Activated CD8-positive, alpha-beta memory T cell treated with anti-CD3 and anti-CD28 coated beads, Interleukin-2, amount 50 U/mL, for 24 hours (primary cell): ENCODE results near the gene NTMT1.
"Not testable (repeated sequence)": the region's sequence is repeated elsewhere in the genome, so short reads cannot be mapped to it uniquely, and the experiment has no call there.

Source experiments
- DNase-seq: peaks from one replicate; pipeline ENCODE4 v3.0.0-alpha.2; 2020; ENCODE audit errors: extremely low read depth

NTMT1 gene

DNA sequence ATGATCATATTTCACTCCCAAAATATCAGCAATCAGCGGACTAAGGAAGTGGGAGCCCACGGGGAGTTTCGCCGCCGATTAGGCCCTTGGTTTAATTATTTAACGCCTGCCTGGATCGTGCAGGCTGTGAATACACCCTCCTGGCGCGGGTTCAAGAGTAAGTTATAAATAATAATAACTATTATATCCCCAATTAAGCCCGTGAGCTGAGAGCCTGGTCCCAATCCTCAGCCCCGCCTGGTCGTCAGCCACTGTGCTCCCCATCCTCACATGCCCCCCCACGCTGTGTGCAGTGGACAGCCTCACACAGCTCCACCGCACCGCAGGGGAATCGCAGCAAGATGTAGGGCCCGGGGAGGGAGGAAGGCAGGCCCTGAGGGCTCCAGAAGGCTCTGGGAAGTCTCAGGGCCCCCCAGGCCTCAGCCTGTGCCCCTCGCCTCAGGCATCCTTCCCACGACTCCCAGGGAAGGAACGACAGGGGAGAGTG, 28.6 kb downstream of the NTMT1 start:
- no peak for DNase-seq

DNA sequence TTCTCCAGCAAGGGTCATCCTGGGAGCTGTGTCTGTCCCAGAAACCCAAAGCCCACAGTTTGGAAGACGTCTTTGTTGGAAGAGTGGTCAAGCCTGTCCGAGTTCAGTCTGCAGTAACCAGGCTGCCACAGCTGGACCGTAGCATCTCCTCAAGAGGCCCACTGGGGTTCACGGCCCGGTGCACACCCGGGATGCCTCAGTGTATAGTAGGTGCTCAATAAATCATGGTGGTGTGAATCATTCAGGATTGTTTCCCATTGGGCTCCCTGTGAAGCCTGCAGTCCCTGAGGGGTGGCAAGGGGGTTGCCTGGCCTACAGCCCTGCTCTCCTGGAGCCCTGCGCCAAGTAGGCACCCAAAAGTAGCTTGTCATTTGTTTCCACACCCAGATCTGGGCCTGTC, 29.2 kb downstream of the NTMT1 start:
- DNase-seq = no peak

DNA sequence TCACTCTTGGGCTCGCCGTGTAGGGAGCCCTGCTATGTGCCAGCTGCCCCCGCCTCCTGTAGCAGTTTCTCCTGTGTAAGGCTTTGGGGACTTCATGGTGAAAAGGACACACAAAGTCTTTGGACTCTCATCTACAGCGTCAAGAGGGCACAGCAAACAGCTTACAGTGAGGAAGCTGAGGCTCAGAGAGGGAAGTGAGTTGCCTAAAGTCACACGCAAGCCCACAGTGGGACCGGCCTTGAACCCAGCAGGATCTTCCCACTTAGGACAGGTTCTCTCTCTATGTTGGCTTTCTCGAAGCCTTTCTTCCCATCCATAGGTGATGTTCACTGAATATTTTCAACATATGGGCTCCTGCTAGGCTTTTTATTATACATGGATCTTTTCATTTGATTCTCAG, 29.7 kb downstream of the NTMT1 start:
- no peak for DNase-seq

DNA sequence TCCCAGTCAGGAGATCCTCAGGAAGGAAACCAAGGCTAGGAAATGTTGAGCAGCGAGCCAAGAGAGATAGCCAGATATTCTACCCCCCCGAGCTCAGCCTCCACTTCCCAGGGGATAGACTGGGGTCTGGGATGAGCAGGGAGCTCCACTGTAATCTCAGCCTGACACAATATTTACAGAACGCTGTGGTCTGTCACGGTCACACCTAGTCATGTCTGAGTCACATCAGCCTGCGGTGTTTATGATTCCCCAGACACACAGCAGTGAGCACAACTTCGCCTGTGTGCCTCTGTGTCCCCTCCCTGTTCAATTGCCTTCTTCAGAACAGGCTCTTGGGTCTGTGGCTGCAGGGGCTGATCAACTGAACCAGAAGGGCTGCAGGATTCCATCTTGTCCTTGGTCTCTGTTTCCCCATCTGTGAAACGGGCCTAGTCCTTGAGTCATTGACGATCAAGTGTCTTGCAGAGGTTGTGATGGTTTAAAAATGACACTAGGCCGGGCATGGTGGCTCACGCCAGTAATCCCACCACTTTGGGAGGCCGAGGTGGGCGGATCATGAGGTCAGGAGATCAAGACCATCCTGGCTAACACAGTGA, 30.9 kb downstream of the NTMT1 start:
- DNase-seq = no peak

DNA sequence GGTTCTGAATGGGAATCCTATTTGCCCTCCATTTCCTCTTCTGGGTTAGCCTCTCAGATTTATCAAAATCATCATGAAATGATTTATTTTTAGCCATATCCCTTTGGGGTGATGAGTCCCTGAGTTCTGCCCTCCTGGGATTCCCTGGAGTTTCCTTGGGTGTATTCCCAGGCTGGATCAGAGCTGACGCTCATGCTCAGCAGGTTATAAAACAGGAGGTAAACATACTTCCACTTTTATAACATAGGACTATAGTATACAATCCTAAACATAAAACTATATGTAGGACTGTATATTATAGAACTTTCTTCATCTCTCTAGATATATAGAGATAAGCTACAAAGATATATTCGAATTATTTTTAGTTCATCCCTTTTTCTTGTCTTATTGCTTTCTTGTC, 35.1 kb downstream of the NTMT1 start:
- DNase-seq = no peak

DNA sequence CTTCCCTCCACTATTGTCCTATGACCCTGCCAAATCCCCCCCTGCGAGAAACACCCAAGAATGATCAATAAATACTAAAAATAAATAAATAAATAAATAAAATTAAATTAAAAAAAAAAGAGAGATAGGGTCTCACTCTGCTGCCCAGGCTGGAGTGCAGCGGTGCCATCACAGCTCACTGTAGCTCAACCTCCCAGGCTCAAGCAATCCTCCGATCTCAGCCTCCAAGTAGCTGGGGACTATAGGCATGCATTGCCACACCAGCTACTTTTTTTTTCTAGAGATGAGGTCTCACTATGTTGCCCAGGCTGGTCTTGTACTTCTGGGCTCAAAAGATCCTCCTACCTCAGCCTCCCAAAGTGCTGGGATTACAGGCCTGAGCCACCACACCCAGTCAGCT, 36.3 kb downstream of the NTMT1 start:
- DNase-seq = not testable (repeated sequence)

DNA sequence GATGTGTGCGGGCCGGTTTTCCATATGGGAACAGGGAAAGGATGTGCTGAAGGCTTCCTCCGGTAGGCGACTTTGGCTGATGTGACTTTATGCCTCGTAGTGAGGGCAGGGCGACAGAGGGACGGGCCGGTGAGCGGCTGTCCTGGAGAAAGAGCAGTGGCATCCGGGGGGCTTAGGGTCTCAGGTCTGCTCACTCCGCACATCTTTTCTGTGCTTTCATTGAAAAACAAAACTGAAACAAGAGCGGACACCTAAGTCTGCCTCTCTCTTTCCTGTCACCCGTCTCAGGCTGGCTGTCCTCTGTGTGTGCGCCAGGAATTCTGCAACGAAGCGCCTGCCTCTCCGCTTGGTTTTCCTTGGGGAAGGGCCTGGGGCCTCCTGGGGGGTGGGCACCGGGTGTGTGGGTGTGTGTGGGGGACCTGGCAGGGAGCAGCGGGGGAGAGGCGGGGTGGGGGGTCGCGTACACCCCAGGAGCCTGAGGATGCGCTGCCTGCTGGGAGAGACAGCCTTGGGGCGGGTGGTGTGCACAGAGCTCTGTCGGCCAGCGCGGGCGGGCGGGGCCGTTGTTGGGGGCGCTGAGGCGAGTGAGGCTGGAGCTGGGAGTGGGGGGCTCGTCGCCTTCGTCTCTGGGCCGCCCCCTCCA, 38.9 kb downstream of the NTMT1 start:
- DNase-seq = no peak

DNA sequence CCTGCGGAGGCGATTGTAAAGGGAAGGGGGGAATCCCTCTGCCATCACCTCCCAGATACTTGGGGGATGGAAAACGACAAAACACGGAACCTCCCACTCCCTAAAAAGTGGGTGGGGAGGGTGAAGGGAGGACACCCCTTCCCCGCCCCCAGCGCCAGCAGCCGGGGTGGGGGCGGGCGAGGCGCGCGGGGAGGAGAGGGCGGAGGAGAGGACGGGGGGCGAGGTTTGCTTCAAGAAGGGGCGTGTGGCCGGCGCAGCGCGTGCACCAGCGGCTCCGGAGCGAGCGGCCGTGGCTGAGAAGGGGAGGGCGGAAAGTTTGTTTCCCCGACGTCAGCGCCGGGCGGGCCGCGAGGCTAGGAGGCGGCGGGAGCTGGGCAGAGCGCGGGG, 39.4 kb downstream of the NTMT1 start, which contains the start of gene PRRX2:
TSS of gene PRRX2 (plus strand) at position 259 of the 387 bp plus-strand sequence. CDS start 221 bp downstream, outside the sequence.
- no peak for DNase-seq

DNA sequence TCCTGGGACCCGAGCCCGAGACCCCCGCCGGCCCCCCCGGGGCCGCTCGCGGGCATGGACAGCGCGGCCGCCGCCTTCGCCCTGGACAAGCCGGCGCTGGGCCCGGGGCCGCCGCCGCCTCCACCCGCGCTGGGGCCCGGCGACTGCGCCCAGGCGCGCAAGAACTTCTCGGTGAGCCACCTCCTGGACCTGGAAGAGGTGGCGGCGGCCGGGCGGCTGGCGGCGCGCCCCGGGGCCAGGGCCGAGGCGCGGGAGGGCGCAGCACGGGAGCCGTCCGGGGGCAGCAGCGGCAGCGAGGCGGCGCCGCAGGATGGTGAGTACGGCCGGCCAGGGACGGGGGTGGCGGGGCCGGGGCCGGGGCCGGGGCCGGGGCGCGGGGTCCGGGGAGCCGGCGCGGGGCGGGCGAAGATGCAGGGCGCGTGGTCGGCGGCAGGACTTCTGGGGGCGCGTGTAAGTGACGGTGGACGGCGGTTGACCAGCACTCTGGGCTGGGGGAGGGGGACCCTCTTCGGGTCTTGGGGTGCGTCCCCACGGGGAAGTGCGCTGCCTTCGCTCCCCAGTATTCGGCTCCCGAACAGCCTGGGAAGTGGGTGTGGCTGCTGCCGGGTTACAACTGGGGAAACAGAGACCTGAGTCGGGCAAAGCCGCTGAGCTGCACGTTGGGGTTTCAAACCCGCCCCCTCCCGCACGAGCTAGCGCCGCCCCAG, 40.0 kb downstream of the NTMT1 start:
- no peak for DNase-seq

DNA sequence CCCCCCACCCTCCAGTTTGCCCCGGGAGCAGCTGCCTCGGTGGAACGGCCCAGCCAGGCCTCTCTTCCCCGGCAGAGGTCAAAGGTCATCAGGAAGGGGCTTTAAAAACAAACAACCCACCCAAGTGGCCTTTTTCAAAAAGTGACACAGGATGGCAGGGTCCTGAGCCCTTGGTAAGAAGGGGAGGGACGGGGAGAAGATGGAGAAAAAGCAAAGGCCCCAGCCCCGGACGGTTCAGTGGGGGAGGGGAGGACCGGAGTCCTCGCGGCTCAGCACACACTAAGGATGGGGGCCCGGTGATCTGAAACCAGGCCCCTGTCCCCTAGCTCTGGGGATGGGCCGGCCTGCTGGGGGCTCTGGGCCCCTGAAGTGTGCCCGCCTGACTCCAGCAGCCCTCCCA, 40.6 kb downstream of the NTMT1 start:
- DNase-seq = no peak

DNA sequence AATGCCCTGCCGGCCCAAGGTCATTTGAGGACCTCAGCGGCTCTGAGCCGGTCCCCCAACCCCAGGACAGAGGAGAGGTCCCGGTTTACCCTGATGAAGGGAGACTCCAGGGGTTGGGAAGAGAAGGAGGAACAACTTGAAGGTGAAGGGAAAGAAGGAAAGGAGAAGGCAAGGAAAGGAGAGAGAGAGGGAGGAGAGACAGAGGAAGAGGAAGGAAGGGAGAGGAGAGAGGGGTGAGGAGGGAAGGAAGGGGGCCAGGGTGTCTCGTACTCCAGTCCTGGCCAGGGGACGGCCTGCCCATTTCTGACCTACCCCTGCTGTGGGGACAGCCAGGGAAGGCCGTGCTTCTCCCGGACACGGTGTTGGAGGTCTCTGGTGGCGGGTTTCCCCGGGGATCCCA, 41.4 kb downstream of the NTMT1 start:
- DNase-seq = no peak

DNA sequence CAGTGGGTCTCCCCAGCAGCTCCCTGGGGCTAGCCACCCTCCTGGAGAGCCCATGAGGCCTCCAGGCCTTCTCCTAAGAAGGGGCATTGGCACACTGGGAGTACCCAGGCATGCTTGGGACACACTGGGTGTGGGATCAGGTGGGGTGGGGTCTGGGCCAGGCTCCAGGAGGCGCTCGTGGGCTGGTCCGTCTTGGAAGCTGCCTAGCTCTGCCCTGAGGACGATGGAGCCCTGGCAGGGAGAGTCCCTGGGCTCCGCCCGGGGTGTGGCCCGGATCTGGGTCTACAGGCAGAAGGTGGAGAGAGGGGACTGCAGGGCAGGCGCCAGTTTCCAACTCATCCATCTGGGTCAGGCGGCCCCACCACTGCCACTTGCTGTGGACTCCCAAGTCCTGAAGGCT, 41.9 kb downstream of the NTMT1 start:
- DNase-seq = no peak

DNA sequence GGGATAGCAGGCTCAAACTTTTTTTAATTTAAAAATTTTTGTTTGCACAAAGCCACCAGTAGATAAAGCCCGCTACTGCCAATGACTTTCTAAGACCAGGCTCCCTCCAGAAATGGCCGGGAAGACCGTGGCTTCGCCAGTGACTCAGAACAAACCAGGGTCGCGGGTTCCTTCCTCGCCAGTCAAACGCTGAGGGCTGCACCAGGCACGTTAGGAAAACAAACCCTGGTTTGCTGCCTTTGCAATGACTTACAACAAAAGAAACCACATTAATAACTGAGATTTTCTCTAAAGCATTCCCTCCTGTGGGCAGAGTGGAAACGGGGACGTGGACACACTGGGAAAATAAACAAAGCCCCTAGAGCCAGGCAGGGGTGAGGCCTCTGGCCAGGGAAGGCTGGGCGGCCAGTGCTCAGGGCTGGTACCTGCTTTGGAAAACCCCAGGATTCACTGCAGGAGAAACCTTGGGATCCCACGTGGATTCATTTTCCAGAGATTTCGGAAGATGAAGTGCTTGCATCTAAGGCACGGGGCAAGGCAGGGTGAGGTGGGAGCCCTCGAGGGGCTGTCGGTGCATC, 43.3 kb downstream of the NTMT1 start:
- DNase-seq = no peak

DNA sequence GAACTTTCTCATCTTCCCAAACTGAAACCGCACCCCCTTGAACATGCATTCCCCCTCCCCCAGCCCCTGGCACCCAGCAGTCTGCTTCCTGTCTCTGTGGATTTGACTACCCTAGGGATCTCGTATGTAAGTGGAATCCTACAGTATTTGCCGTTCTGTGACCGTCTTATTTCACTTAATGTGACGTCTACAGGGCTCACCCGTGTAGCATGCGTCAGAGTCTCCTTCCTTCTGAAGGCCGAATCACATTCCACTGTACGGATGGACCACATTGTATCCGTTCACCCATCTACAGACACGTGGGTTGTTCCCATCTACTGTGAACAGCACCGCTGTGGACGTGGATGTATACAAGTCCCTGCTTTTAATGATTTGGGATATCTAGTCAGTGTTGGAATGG, 44.0 kb downstream of the NTMT1 start:
- DNase-seq = no peak

DNA sequence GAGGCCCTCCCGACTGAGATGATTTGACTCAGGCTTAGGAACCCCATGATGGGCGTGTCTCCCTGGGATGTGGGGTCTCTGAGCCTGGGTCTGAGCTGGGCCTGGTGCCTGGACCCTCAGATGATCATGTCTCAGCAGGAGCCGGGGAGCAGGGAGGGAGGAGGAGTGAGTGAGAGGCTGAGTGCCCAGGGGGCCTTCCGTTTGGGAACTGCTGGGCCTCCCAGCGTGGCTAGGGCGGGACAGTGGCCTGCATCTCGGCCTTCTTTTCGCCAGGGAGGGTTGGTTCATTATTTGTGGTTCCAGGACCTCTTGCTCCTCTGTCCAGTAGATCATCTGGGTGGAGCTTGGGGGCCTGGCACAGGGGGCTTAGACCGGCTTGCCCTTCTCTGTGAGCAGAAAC, 45.1 kb downstream of the NTMT1 start:
- no peak for DNase-seq

DNA sequence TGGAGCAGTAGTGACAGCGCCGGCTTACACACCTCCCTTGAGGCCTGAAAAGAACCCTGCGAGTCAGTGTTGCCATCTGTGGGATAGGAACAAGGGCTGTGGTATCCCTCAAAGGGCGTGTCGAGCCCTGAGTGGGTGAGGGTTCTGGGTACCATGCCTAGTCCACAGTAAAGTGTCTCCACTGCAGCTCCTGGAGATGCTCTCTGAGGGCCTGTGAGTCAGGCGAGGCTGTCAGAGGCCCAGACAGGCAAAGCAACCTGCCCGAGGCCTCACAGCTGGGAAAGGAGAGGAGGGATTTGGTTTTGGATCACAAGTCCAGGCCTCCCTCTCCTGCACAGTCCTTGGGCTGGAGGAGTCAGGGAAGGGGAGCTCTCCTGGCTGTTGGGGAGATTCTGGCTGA, 45.6 kb downstream of the NTMT1 start:
- no peak for DNase-seq

DNA sequence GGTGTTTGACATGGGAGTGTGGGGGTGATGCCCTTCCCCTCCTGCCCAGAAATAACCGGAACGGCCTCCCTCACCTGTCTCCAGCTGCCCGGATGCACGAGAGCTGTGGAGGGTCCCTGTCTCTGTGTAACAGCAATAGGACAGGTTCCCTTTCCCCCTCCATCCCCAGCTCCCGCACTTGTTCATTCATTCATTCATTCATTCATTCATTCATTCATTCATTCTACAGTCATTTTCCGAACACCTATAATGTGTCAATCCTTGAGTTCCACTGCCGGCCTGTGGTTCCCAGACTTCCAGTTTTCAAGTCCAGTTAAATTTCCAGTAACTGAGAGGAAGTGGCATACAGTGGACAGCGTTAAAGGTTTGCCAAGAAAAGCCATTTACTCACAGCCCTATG, 46.7 kb downstream of the NTMT1 start:
- DNase-seq = no peak

DNA sequence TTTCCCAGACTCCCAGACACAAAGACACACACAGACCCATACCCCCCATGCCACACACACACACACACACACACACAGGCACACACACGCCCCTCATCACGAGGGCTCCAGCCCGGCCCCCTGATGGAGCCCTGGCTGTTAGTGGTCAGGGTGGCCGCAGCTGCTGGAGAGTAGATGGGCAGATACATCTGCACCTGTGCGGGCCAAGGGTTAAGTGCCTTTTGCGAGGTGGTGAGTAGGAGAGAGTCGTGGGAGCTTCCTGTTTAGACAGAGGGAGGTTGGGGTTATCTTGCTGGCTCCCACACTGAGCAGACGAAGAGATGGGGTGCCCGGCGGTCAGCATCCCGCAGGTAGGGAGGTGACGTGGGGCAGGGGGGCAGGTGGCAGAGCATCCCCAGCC, 47.6 kb downstream of the NTMT1 start:
- no peak for DNase-seq

DNA sequence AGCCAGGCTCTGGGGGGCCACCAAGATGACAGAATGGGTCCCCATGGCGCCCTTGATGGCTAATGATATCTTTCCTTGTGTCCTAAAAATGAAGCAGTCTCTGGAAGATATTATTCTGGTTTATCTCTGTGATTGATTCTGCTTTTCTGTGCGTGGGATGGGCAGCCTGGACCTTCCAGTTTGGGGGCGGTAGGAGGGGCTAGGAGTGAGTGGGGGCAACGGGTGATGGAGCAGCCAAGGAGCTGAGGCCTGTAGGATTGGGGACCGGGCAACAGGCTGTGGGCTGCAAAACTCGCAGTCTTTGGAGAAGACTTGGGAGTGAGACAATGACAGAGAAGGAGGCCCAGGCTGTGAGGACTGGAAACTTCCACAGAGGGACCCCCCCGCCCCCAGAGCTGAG, 48.3 kb downstream of the NTMT1 start:
- DNase-seq = no peak

DNA sequence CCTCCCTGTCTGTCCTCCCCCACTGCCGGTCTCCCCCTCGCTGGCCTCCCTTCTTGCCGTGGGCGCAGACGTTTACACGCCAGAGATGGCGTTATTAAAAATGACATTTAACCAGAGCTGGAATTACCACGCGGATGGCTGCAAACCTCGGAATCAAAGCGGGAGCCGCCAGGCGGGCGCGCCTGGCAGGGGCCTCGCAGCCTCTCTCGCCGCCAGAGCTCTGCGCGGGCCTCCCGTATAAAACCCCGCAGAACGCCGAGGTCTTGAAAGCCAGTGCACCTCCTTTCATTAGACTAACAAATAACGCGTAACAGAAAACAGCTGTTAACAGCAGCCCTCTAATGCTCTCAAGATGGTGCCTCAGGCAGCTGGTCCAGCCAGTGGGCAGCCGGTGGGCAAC, 49.7 kb downstream of the NTMT1 start:
- no peak for DNase-seq

DNA sequence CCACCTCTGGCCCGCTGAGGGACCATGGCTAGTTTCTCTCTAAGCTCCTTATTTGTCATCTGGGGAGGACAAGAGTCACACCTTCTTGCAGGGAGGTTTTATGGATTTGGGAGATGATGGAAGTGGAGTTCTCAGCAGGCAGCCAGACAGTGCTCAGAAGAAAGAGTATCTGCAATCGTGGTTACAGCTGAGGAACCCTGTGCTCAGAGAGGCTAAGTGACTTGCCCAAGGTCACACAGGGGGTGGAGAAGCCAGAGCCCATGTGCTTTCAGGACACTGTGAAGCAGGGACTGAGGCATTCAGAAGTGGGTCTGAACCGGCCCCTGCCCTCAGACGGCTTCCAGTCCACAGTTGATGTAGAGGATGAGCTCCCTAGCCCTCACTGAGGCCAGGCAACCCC, 50.3 kb downstream of the NTMT1 start:
- DNase-seq = no peak

DNA sequence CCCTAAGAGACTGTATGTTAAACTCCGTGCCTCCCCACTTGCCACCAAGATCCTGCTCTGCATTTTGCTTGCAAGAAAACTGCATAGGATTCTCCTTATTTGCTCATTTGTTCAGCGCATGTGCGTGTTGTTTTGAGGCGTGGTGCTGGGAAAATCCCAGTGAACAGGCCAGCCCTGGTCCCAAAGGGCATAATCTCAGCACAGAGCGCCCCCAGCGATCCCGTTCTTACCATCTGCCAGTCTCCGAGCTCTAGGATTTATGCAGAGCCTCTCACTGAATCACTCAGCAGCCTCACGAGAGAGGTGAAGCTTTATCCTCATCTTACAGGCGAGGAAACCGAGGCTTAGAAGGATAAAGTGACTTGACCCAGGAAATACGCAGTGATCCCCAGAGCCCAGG, 51.0 kb downstream of the NTMT1 start:
- DNase-seq = no peak

DNA sequence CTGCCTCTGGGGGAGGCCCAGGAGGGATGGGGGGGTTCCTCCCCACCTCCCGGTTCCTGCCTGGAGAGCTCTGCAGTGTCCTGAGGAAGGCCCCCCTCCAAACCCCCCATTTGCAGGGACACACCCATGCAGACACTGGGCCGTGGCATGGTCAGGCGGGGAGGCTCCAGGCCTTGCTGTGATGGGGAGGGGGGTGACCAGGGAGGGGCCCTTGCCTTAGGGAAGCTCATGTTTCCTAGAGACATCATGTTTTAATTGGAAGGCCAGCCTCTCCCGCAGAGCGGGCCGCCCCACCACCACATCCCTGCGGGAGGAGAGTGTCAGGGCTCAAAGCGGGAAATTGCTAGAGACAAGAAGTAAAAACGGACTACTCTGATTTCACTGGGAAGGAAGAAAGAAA, 51.5 kb downstream of the NTMT1 start:
- DNase-seq = no peak
